ENCODE data around the gene DOCK1. TPM values are rescaled to one million over a fixed set of nuclear protein-coding genes. Genes with fewer than 3 reads are reported as not detected.
A peak's percentile ranks its signal among the peaks of the same experiment; 100 is the strongest.

The DOCK1 gene
- total and polyA plus RNA-seq, 3 donors from 2014 or later = 19.0 to 46.2 (median 32.0) TPM

DNA sequence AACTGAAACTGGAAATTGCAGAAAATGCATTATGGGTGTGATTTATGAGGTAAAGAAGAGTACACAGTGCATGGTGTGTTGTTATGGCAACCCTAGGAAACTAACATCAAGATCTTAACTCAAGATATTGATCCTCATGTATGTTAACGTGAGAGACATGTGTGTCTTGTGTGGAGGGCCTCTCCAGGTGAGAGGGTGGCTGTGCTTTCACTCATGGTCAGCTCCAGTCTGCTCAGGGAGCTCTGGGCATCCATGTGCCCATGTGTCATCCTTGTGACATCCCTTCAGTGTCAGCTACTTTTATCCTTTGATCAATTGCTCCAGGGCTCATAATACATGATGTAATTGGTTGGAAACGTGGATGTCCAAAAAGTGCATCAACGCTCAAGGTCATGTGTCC, 316.1 kb downstream of the DOCK1 start:
- no peak for DNase-seq
- H3K27me3 ChIP-seq = no peaks in the 10 kb centered on the region
- no peak overlapping the region for H3K4me3 ChIP-seq
- intact Hi-C loops (cut with DNase I; ENCODE audit: low total_unique reads) = no loop called here
- 87 to 90% methylated on average over 3 of the region's 3 CpGs for WGBS, 2 donors
- H3K36me3 ChIP-seq (ENCODE audit: low read depth, missing control alignments) = no peaks in the 10 kb centered on the region
- no peaks in the 10 kb centered on the region for H3K4me1 ChIP-seq
- H3K27ac ChIP-seq = no peak overlapping the region
- no peak for TF ChIP-seq POLR2A (IDR thresholded peaks at IDR 0.05)
- TF ChIP-seq, protein P1, sequence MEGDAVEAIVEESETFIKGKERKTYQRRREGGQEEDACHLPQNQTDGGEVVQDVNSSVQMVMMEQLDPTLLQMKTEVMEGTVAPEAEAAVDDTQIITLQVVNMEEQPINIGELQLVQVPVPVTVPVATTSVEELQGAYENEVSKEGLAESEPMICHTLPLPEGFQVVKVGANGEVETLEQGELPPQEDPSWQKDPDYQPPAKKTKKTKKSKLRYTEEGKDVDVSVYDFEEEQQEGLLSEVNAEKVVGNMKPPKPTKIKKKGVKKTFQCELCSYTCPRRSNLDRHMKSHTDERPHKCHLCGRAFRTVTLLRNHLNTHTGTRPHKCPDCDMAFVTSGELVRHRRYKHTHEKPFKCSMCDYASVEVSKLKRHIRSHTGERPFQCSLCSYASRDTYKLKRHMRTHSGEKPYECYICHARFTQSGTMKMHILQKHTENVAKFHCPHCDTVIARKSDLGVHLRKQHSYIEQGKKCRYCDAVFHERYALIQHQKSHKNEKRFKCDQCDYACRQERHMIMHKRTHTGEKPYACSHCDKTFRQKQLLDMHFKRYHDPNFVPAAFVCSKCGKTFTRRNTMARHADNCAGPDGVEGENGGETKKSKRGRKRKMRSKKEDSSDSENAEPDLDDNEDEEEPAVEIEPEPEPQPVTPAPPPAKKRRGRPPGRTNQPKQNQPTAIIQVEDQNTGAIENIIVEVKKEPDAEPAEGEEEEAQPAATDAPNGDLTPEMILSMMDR (IDR thresholded peaks at IDR 0.05) = no peak
- no peaks in the 10 kb centered on the region for H3K9me3 ChIP-seq

GRCh38 chr10:127227027-127227426, 321.8 kb downstream of the DOCK1 start:
- intact Hi-C loops (cut with DNase I; ENCODE audit: low total_unique reads) = no loop called here
- TF ChIP-seq, protein P1 (IDR thresholded peaks at IDR 0.05) = no peak
- TF ChIP-seq POLR2A (IDR thresholded peaks at IDR 0.05) = no peak
- no peak for DNase-seq
- Histone ChIP-seq H3K9me3 (no peaks in the 10 kb centered on the region), H3K27ac (peak overlapping the region in 1 of 2 donors; percentile 51), H3K27me3 (no peaks in the 10 kb centered on the region), H3K36me3 (ENCODE audit: low read depth, missing control alignments) (no peaks in the 10 kb centered on the region), H3K4me3 (no peak overlapping the region), H3K4me1 (no peaks in the 10 kb centered on the region)
- 87 to 97% methylated on average over 10 of the region's 10 CpGs for WGBS, 2 donors

GRCh38 chr10:127227663-127228062, 322.4 kb downstream of the DOCK1 start:
- no peaks in the 10 kb centered on the region for H3K27me3 ChIP-seq
- no peak for DNase-seq
- no peaks in the 10 kb centered on the region for H3K36me3 ChIP-seq (ENCODE audit: low read depth, missing control alignments)
- H3K9me3 ChIP-seq = no peaks in the 10 kb centered on the region
- H3K4me3 ChIP-seq = no peak overlapping the region
- no peaks in the 10 kb centered on the region for H3K4me1 ChIP-seq
- 69 to 72% methylated on average over 1 of the region's 1 CpG for WGBS, 2 donors
- H3K27ac ChIP-seq = peak overlapping the region in 1 of 2 donors; percentile 51
- no peak for TF ChIP-seq POLR2A (IDR thresholded peaks at IDR 0.05)
- TF ChIP-seq, protein P1 (IDR thresholded peaks at IDR 0.05) = no peak
- intact Hi-C loops (cut with DNase I; ENCODE audit: low total_unique reads) = no loop called here

GRCh38 chr10:127228195-127228787, 323.1 kb downstream of the DOCK1 start:
- Histone ChIP-seq H3K27ac (peak overlapping the region in 1 of 2 donors; percentile 51), H3K4me1 (no peaks in the 10 kb centered on the region), H3K36me3 (ENCODE audit: low read depth, missing control alignments) (no peaks in the 10 kb centered on the region), H3K27me3 (no peaks in the 10 kb centered on the region), H3K9me3 (no peaks in the 10 kb centered on the region), H3K4me3 (no peak overlapping the region)
- 46 to 53% methylated on average over 12 of the region's 12 CpGs for WGBS, 2 donors
- no peak for TF ChIP-seq POLR2A (IDR thresholded peaks at IDR 0.05)
- TF ChIP-seq, protein P1 (IDR thresholded peaks at IDR 0.05) = no peak
- intact Hi-C loops (cut with DNase I; ENCODE audit: low total_unique reads) = no loop called here
- DNase-seq = peak; percentile 44

DNA sequence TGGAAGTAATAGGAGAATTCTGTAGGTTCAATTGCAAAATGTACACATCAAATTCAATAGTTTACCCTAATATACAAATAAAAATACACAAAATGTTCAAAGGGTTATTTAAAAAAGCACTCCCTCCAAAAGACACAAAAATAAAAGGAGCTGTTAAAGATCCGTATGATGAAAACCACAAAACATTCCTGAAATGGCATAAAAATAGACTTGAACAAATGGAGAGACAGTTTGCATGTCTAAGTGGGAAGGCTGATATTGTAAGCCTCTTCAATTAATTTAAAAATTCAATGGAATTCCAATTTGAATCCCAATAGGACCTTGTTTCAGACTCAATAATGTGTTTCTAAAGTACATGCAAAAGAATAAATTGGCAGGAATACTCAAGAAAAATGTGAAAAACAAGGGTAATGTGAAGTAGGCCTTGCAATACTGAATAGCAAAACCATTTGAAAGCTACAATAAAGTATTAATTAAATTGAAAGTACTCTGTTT, 329.1 kb downstream of the DOCK1 start:
- 78 to 81% methylated on average over 1 of the region's 1 CpG for WGBS, 2 donors
- DNase-seq = no peak
- Histone ChIP-seq H3K27ac (no peak overlapping the region), H3K4me1 (no peaks in the 10 kb centered on the region), H3K4me3 (no peak overlapping the region), H3K36me3 (ENCODE audit: low read depth, missing control alignments) (no peaks in the 10 kb centered on the region), H3K27me3 (no peaks in the 10 kb centered on the region), H3K9me3 (no peaks in the 10 kb centered on the region)
- intact Hi-C loops (cut with DNase I; ENCODE audit: low total_unique reads) = no loop called here
- TF ChIP-seq POLR2A (IDR thresholded peaks at IDR 0.05) = no peak
- TF ChIP-seq, protein P1 (IDR thresholded peaks at IDR 0.05) = no peak
